ENCODE data around the gene ARAP1. TPM values are rescaled to one million over a fixed set of nuclear protein-coding genes. Genes with fewer than 3 reads are reported as not detected.

ARAP1 gene
- total and polyA plus RNA-seq, 2 of the 8 experiments (the other 6 are each of a cell fraction or from before 2014, with no cell fraction given), result 25.7 to 61.6 TPM

DNA sequence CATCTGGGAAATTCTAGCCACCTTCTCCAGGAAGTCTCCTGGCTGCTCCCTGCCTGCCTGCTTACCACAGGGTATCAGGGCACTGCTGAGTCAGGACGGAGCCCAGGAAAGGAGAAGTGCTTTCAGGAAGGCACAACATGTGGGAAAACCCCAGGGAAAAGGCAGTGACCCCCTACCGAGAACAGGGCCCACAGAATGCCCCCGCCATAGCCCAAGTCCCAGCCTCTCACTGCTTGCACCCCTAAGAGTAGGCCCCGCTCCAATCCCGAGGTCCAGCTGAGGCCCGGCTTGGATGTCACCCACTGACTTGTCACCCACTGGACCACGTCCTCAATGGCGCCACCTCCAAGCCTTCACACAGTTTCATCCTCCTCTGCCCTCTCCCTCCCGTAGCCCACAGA is 34.1 kb downstream of the ARAP1 start:
- H2AK5ac ChIP-seq (ENCODE audit: low read depth, low read length), result no peak overlapping the region
- POLR2A ChIA-PET (ENCODE audit: partially characterized antibody), result no interaction called here

More for the DNA sequence above, 34.1 kb downstream of the ARAP1 start:
- WGBS, 2 experiments (ENCODE audit: extremely low coverage in 1 of 2, insufficient coverage in 1 of 2, insufficient read length in 1 of 2, insufficient replicate concordance in 2 of 2, low coverage in 1 of 2, low lambda C conversion rate in 2 of 2, missing lambda C conversion rate in 1 of 2), result 79% methylated on average over 8 of the region's 9 CpGs; no CpG with 5 or more reads in 1 of the 2 experiments
- Histone ChIP-seq H3K4me1 (replicated peaks in 1 of 4; ENCODE audit: control insufficient read depth in 3 of 4, insufficient read depth in 4 of 4, low read length in 3 of 4) (peaks cover 0 to 15% (median 7%) of the 10 kb centered on the region in 4 experiments; a peak in 6 of 7 replicates), H3K14ac (ENCODE audit: insufficient read length) (no peak overlapping the region), H4K20me1 (replicated peaks in 1 of 2; ENCODE audit: control insufficient read depth in 1 of 2, insufficient read depth in 2 of 2, low read length in 2 of 2) (peaks cover 6 to 19% of the 10 kb centered on the region in 2 experiments), H3K4me2 (ENCODE audit: insufficient read depth in 1 of 2, low read depth in 2 of 2, low read length in 2 of 2) (no peak overlapping the region), H2BK12ac (ENCODE audit: low read depth, low read length) (no peak overlapping the region), H2BK120ac (replicated peaks; ENCODE audit: low read depth, low read length) (no peak overlapping the region), H4K5ac (ENCODE audit: insufficient read length, low read depth, low read length) (no peak overlapping the region), H2BK20ac (ENCODE audit: low read length) (no peak overlapping the region), H4K91ac (replicated peaks; ENCODE audit: insufficient read length, low read length) (no peak overlapping the region), H3K79me1 (ENCODE audit: low read depth, low read length) (peaks cover 15% of the 10 kb centered on the region; the same call in 1 of the 2 replicates), H3K9ac (replicated peaks in 1 of 4; ENCODE audit: extremely low read depth in 1 of 4, low read depth in 3 of 4, low read length in 3 of 4) (no peak overlapping the region), H3K56ac (replicated peaks; ENCODE audit: insufficient read length, low read depth, low read length) (no peak overlapping the region), H3K27ac (ENCODE audit: low read depth, low read length) (no peak overlapping the region), H3K18ac (ENCODE audit: extremely low read depth, low read length) (no peak overlapping the region), H3K23me2 (ENCODE audit: low read depth, low read length) (no peaks in the 10 kb centered on the region), H4K8ac (ENCODE audit: extremely low read depth, insufficient read depth, low read length) (peak overlapping the region; percentile 75; the same call in 1 of the 2 replicates), H3K23ac (ENCODE audit: insufficient read length) (no peak overlapping the region), H2BK5ac (ENCODE audit: low read depth, low read length) (no peak overlapping the region), H3K4me3 (ENCODE audit: extremely low read depth in 1 of 4, insufficient read depth in 2 of 4, low read depth in 3 of 4, low read length in 4 of 4) (no peak overlapping the region), H3K4ac (replicated peaks; ENCODE audit: insufficient read length, low read depth, low read length) (no peak overlapping the region), H2AFZ (ENCODE audit: low read length) (no peak overlapping the region), H3K27me3 (replicated peaks in 1 of 4; ENCODE audit: control insufficient read depth in 3 of 4, extremely low read depth in 1 of 4, insufficient read depth in 3 of 4, low read length in 3 of 4) (no peaks in the 10 kb centered on the region), H3K79me2 (ENCODE audit: control insufficient read depth in 1 of 2, insufficient read depth in 2 of 2, low read length in 2 of 2) (peaks cover 0 to 23% of the 10 kb centered on the region in 2 experiments; a peak in 1 of 4 replicates), H3K9me3 (ENCODE audit: insufficient read depth in 2 of 2, low read depth in 1 of 2, low read length in 1 of 2) (no peaks in the 10 kb centered on the region), H3K36me3 (ENCODE audit: control insufficient read depth in 2 of 4, insufficient read depth in 4 of 4, low read length in 3 of 4) (no peaks in the 10 kb centered on the region), H2BK15ac (ENCODE audit: low read length) (no peak overlapping the region)
- no peak for FAIRE-seq
- DNase-seq (ENCODE audit: low read depth in 1 of 2, low spot score in 2 of 2), result no peak
- no peak for TF ChIP-seq KDM5A (IDR thresholded peaks at IDR 0.05; ENCODE audit: low read length)
- TF ChIP-seq BRCA1 (IDR thresholded peaks at IDR 0.05; ENCODE audit: low read depth, low read length), result no peak
- TF ChIP-seq TAF1 (IDR thresholded peaks at IDR 0.05; ENCODE audit: low read depth, low read length), result no peak
- CTCF ChIA-PET (ENCODE audit: partially characterized antibody), result interaction anchor here (0.7 to 2.5 kb wide), 5 partner anchors 13 to 459 kb away, joined by 3 to 7 read pairs (median 4); partner anchors contain the start of gene STARD10

Measured in H1 (cell line).